Activated B cell treated with CpG ODN at 0.5 μM for 24 hours (primary cell): Measurements from ENCODE around the gene ARHGEF11. TPM values are rescaled to one million over a fixed set of nuclear protein-coding genes. Genes with fewer than 3 reads are reported as not detected.

Experiments used
- ATAC-seq: fragments of 200-7000 bp; cut with Tn5 transposase; one replicate; pipeline ENCODE4 v1.10.0; 2021; ENCODE audit warnings: low read depth, mild to moderate bottlenecking, moderate library complexity
- CTCF ChIA-PET: fragments of 350-600 bp; sonication (Branson Sonifier 250); formaldehyde crosslinking; loops from one replicate; lab custom pipeline; 2021; ENCODE audit warnings: antibody characterized with exemption; lab: Charles Lee
- POLR2A ChIA-PET: fragments of 350-600 bp; sonication (Branson Sonifier 250); formaldehyde crosslinking; loops from one replicate; lab custom pipeline; 2021; ENCODE audit warnings: antibody characterized with exemption; lab: Charles Lee
- DNase-seq: peaks from one replicate; pipeline ENCODE4 v3.0.0; 2022
- H3K27ac Mint-ChIP-seq: one replicate; pipeline ENCODE4 v1.8.0; 2020; ENCODE audit warnings: mixed read lengths
- H3K27me3 Mint-ChIP-seq: one replicate; pipeline ENCODE4 v1.8.0; 2021; ENCODE audit warnings: mixed read lengths
- H3K36me3 Mint-ChIP-seq: one replicate; pipeline ENCODE4 v1.8.0; 2021; ENCODE audit warnings: low read depth, mixed read lengths
- H3K4me1 Mint-ChIP-seq: one replicate; pipeline ENCODE4 v1.8.0; 2021; ENCODE audit warnings: mixed read lengths
- H3K4me3 Mint-ChIP-seq: one replicate; pipeline ENCODE4 v1.8.0; 2020; ENCODE audit warnings: mild to moderate bottlenecking, mixed read lengths
- H3K9me3 Mint-ChIP-seq: one replicate; pipeline ENCODE4 v1.8.0; 2020; ENCODE audit warnings: mixed read lengths
- CTCF ChIP-seq: fragments of 200-600 bp; IDR thresholded peaks from one replicate; pipeline ENCODE4 v1.8.0; 2022; ENCODE audit warnings: antibody characterized with exemption, mild to moderate bottlenecking
- intact Hi-C: fragments of 100-400 bp; cut with micrococcal nuclease; formaldehyde crosslinking; loops from one replicate; pipeline ENCODE4 v1.15.1; 2024
- total RNA-seq: library from RNA; stranded (reverse); gene quantifications from 2 replicates; pipeline ENCODE4 v1.2.3, GENCODE V29; 2022

The ARHGEF11 gene
- total RNA-seq, 1 donor from 2014 or later = 0.95 TPM

- ChIA-PET POLR2A (no interaction called here), CTCF (interaction anchor here (1.2 kb wide), 1 partner anchor 9 kb away, joined by 3 read pairs; no protein-coding TSS in a partner anchor)
- no peak overlapping the region for H3K27ac Mint-ChIP-seq
- ATAC-seq = no peak
- intact Hi-C loops = no loop called here
- DNase-seq = no peak
- TF ChIP-seq CTCF = no peak
- H3K9me3 Mint-ChIP-seq = no peaks in the 10 kb centered on the region
- H3K4me1 Mint-ChIP-seq = no peaks in the 10 kb centered on the region
- H3K27me3 Mint-ChIP-seq = peaks cover 29% of the 10 kb centered on the region
- H3K36me3 Mint-ChIP-seq = no peaks in the 10 kb centered on the region
- no peak overlapping the region for H3K4me3 Mint-ChIP-seq
These were observed 70.5 kb downstream of the ARHGEF11 start for GRCh38 chr1:156975084-156975483.

- Mint-ChIP-seq H3K27ac (no peak overlapping the region), H3K4me1 (no peaks in the 10 kb centered on the region), H3K9me3 (no peaks in the 10 kb centered on the region), H3K27me3 (peaks cover 32% of the 10 kb centered on the region), H3K4me3 (no peak overlapping the region), H3K36me3 (no peaks in the 10 kb centered on the region)
- ATAC-seq = no peak
- POLR2A ChIA-PET = no interaction called here
- no peak for DNase-seq
- CTCF ChIA-PET = no interaction called here
- no peak for TF ChIP-seq CTCF
- intact Hi-C loops = no loop called here
These were observed 72.1 kb downstream of the ARHGEF11 start for GRCh38 chr1:156973417-156973816.

GRCh38 chr1:156970017-156970416 lies 75.5 kb downstream of the ARHGEF11 start:
- CTCF ChIA-PET = no interaction called here
- no peak overlapping the region for H3K4me3 Mint-ChIP-seq
- H3K27ac Mint-ChIP-seq = no peak overlapping the region
- no peak for ATAC-seq
- intact Hi-C loops = no loop called here
- H3K4me1 Mint-ChIP-seq = no peaks in the 10 kb centered on the region
- no peak for DNase-seq
- POLR2A ChIA-PET = no interaction called here
- H3K9me3 Mint-ChIP-seq = no peaks in the 10 kb centered on the region
- H3K27me3 Mint-ChIP-seq = peaks cover 28% of the 10 kb centered on the region
- H3K36me3 Mint-ChIP-seq = no peaks in the 10 kb centered on the region
- no peak for TF ChIP-seq CTCF

GRCh38 chr1:156969496-156969895 lies 76.0 kb downstream of the ARHGEF11 start:
- H3K4me3 Mint-ChIP-seq = no peak overlapping the region
- H3K36me3 Mint-ChIP-seq = no peaks in the 10 kb centered on the region
- CTCF ChIA-PET = no interaction called here
- H3K9me3 Mint-ChIP-seq = no peaks in the 10 kb centered on the region
- TF ChIP-seq CTCF = no peak
- peaks cover 28% of the 10 kb centered on the region for H3K27me3 Mint-ChIP-seq
- no peaks in the 10 kb centered on the region for H3K4me1 Mint-ChIP-seq
- H3K27ac Mint-ChIP-seq = no peak overlapping the region
- ATAC-seq = no peak
- intact Hi-C loops = no loop called here
- POLR2A ChIA-PET = no interaction called here
- no peak for DNase-seq

GRCh38 chr1:156964441-156964840 lies 81.1 kb downstream of the ARHGEF11 start:
- POLR2A ChIA-PET = no interaction called here
- H3K4me3 Mint-ChIP-seq = no peak overlapping the region
- CTCF ChIA-PET = no interaction called here
- TF ChIP-seq CTCF = no peak
- ATAC-seq = no peak
- H3K27me3 Mint-ChIP-seq = peaks cover 14% of the 10 kb centered on the region
- DNase-seq = no peak
- intact Hi-C loops = no loop called here
- H3K9me3 Mint-ChIP-seq = peaks cover 2% of the 10 kb centered on the region
- peaks cover 18% of the 10 kb centered on the region for H3K4me1 Mint-ChIP-seq
- H3K27ac Mint-ChIP-seq = no peak overlapping the region
- H3K36me3 Mint-ChIP-seq = no peaks in the 10 kb centered on the region
